ENCODE results near the gene ZAR1L. TPM values are rescaled to one million over a fixed set of nuclear protein-coding genes. Genes with fewer than 3 reads are reported as not detected.
A peak's percentile ranks its signal among the peaks of the same experiment; 100 is the strongest.

Gene ZAR1L
- total and polyA plus RNA-seq, 9 of the 15 experiments (the other 6 are each of a cell fraction or from before 2014, with no cell fraction given): not detected

GRCh38 chr13:32315238-32316027, at the start of gene ZAR1L, which contains the start of gene BRCA2 (continued):
- TF ChIP-seq BRCA1 (IDR thresholded peaks at IDR 0.05): no peak
- no peak for TF ChIP-seq BRCA1 (CRISPR knock-in tag; IDR thresholded peaks at IDR 0.05)
- TF ChIP-seq CREBBP (IDR thresholded peaks at IDR 0.05; ENCODE audit: low read depth, low read length): no peak
- peak in 1 of 2 experiments; percentile 56; a peak in 3 of 4 replicates for TF ChIP-seq FOXK2 (conservative IDR thresholded peaks at IDR 0.05 in 1 of 2, IDR thresholded peaks at IDR 0.05 in 1 of 2; ENCODE audit: low read depth in 2 of 2)
- TF ChIP-seq ZNF324 (CRISPR knock-in tag; IDR thresholded peaks at IDR 0.05): no peak
- no peak for TF ChIP-seq CHD2 (IDR thresholded peaks at IDR 0.05; ENCODE audit: low read depth, low read length)
- no peak for TF ChIP-seq ZNF316 (IDR thresholded peaks at IDR 0.05)
- TF ChIP-seq ZNF586 (CRISPR knock-in tag; conservative IDR thresholded peaks at IDR 0.05): no peak
- no peak for TF ChIP-seq MBD1 (CRISPR knock-in tag; IDR thresholded peaks at IDR 0.05)
- no peak for TF ChIP-seq ZNF764 (CRISPR knock-in tag; IDR thresholded peaks at IDR 0.05; ENCODE audit: low read depth)
- TF ChIP-seq SOX6 (IDR thresholded peaks at IDR 0.05): no peak
- TF ChIP-seq SUPT5H (IDR thresholded peaks at IDR 0.05): peak; percentile 88
- TF ChIP-seq RUNX1 (IDR thresholded peaks at IDR 0.05; ENCODE audit: low read depth): no peak
- TF ChIP-seq HMBOX1 (IDR thresholded peaks at IDR 0.05): no peak
- 0 out of 4 replicates have a peak, but pooled peaks of 1 of the 2 experiments have one; percentile 24 for TF ChIP-seq TEAD1 (CRISPR knock-in tag; IDR thresholded peaks at IDR 0.05)
- no peak for TF ChIP-seq KAT2B (IDR thresholded peaks at IDR 0.05; ENCODE audit: low read depth, low read length)
- peak; percentile 60 for TF ChIP-seq FIP1L1 (IDR thresholded peaks at IDR 0.05; ENCODE audit: low read depth, low read length, poor library complexity, severe bottlenecking)
- TF ChIP-seq STAG1 (CRISPR knock-in tag; IDR thresholded peaks at IDR 0.05; ENCODE audit: borderline replicate concordance): no peak
- TF ChIP-seq E2F3 (CRISPR knock-in tag; IDR thresholded peaks at IDR 0.05): 0 out of 2 replicates have a peak, but pooled peaks have one; percentile 29
- TF ChIP-seq XRCC5 (IDR thresholded peaks at IDR 0.05; ENCODE audit: low read depth, low read length): 0 out of 2 replicates have a peak, but pooled peaks have one; percentile 18
- TF ChIP-seq ZNF512 (tag; IDR thresholded peaks at IDR 0.05): no peak
- no peak for TF ChIP-seq ZNF212 (CRISPR knock-in tag; IDR thresholded peaks at IDR 0.05)
- no peak for TF ChIP-seq CCAR2 (IDR thresholded peaks at IDR 0.05; ENCODE audit: low read depth, low read length)
- no peak for TF ChIP-seq TEAD2 (tag; IDR thresholded peaks at IDR 0.05)
- TF ChIP-seq YBX1 (IDR thresholded peaks at IDR 0.05): no peak
- TF ChIP-seq SMAD4 (CRISPR knock-in tag; conservative IDR thresholded peaks at IDR 0.05): no peak

Measured in K562 (cell line).